HL-60 (cell line): Measurements from ENCODE around the gene KCNAB1.

Experiments
- CTCF ChIP-seq: IDR thresholded peaks from one replicate; pipeline ENCODE4 v1.5.1; 2011; ENCODE audit warnings: low read length, control low read depth, inconsistent platforms; ENCODE audit not compliant: insufficient read depth
- GABPA ChIP-seq: IDR thresholded peaks from 2 replicates; pipeline ENCODE4 v1.6.1; 2012; ENCODE audit warnings: low read depth

DNA sequence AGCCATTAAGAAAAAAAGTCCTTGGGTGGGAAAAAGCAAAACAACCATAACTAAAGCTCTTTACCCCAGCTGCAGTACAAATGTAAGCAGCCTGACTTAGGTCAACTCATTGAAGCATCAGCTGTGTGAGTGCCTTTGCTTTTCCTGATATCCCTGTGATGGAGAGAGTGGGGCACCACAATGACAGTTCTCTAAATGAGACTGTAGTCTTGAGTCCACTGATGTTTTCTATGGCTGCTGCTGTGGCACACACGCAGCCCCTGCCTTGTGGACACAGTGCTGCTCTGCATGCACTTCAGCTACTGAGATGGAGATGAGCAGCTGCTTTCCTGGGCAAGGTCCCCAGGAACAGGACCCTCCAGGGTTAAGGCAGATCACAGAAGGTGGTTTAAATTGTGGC is 173.2 kb downstream of the KCNAB1 start:
- TF ChIP-seq CTCF, result no peak
- no peak for TF ChIP-seq GABPA
